Loucy (cell line): Measurements from ENCODE around the gene TNIP1.

Experiments
- H2AFZ ChIP-seq: fragments of 200-600 bp; sonication (generic); 2 replicates; pipeline ENCODE4 v1.6.0; 2016; ENCODE audit warnings: antibody characterized with exemption, mild to moderate bottlenecking, low read length, moderate library complexity
- H3F3A ChIP-seq: fragments of 200-600 bp; 2 replicates; pipeline ENCODE4 v1.6.0; 2016; ENCODE audit warnings: antibody characterized with exemption, low read depth, mild to moderate bottlenecking
- H3K27me3 ChIP-seq: fragments of 200-600 bp; sonication (generic); 2 replicates; pipeline ENCODE4 v1.6.1; 2014; ENCODE audit warnings: low read length, mild to moderate bottlenecking; ENCODE audit not compliant: insufficient read depth, poor library complexity, severe bottlenecking
- H3K36me3 ChIP-seq: fragments of 200-600 bp; sonication (generic); 2 replicates; pipeline ENCODE4 v1.6.1; 2016; ENCODE audit warnings: low read length; ENCODE audit not compliant: insufficient read depth
- H3K4me1 ChIP-seq: fragments of 200-600 bp; sonication (generic); 2 replicates; pipeline ENCODE4 v1.5.1; 2014; ENCODE audit warnings: low read length, mild to moderate bottlenecking; ENCODE audit not compliant: insufficient read depth, poor library complexity, severe bottlenecking
- H3K4me2 ChIP-seq: fragments of 200-600 bp; sonication (generic); 2 replicates; pipeline ENCODE4 v1.6.0; 2014; ENCODE audit warnings: antibody characterized with exemption, low read length, low read depth, mild to moderate bottlenecking; ENCODE audit not compliant: poor library complexity, severe bottlenecking
- H3K4me3 ChIP-seq: fragments of 200-600 bp; sonication (generic); 2 replicates; pipeline ENCODE4 v1.5.1; 2014; ENCODE audit warnings: low read length, mild to moderate bottlenecking, mixed read lengths; ENCODE audit not compliant: poor library complexity, severe bottlenecking
- H3K79me2 ChIP-seq: fragments of 200-600 bp; sonication (generic); 2 replicates; pipeline ENCODE4 v1.6.1; 2014; ENCODE audit warnings: low read length; ENCODE audit not compliant: insufficient read depth
- H3K9ac ChIP-seq: fragments of 200-600 bp; sonication (generic); 2 replicates; pipeline ENCODE4 v1.6.0; 2014; ENCODE audit warnings: mild to moderate bottlenecking, low read depth, low read length, moderate library complexity; ENCODE audit not compliant: poor library complexity, severe bottlenecking
- H3K9me2 ChIP-seq: fragments of 200-600 bp; sonication (generic); replicated peaks from 2 replicates; pipeline ENCODE4 v1.6.1; 2016; ENCODE audit warnings: low read depth, low read length, mixed read lengths
- H3K9me3 ChIP-seq: fragments of 200-600 bp; sonication (generic); 2 replicates; pipeline ENCODE4 v1.6.1; 2014; ENCODE audit warnings: mild to moderate bottlenecking, antibody characterized with exemption, low read length, low read depth; ENCODE audit not compliant: insufficient read depth
- H4K20me1 ChIP-seq: fragments of 200-600 bp; sonication (generic); 2 replicates; pipeline ENCODE4 v1.6.0; 2014; ENCODE audit warnings: antibody characterized with exemption, low read length, mild to moderate bottlenecking; ENCODE audit not compliant: insufficient read depth, poor library complexity, severe bottlenecking
- EZH2phosphoT487 ChIP-seq: fragments of 200-600 bp; IDR thresholded peaks from 2 replicates; pipeline ENCODE4 v1.6.1; 2018; ENCODE audit warnings: antibody characterized with exemption, mild to moderate bottlenecking, moderate library complexity, borderline replicate concordance
- TF ChIP-seq, protein P1 (sequence below): fragments of 200-600 bp; sonication (generic); conservative IDR thresholded peaks from 2 replicates; pipeline ENCODE4 v1.5.1; 2014; ENCODE audit warnings: mild to moderate bottlenecking, antibody characterized with exemption, low read length

Gene TNIP1

DNA sequence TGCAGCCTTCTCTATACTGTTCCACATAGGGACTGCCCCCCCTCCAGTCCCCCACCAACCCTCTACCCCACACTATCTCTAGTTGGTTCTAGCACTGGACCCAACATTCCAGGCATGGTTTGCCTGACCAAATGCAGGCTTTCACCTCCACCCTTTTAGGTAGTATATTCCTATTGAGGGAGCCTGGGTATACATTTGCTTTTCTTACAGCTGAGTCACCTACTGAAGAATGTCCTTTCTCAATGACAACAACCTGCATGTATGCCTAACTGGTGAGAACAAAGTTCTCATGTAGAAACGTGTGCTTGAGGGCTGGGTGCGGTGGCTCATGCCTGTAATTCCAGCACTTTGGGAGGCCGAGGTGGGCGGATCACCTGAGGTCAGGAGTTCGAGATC lies 8.2 kb downstream of the TNIP1 start:
- Histone ChIP-seq H2AFZ (no peak overlapping the region), H3F3A (no peaks in the 10 kb centered on the region), H3K4me3 (no peak overlapping the region), H4K20me1 (peaks cover 61% of the 10 kb centered on the region), H3K36me3 (peaks cover 16% of the 10 kb centered on the region; the same call in 1 of the 2 replicates), H3K9me3 (no peaks in the 10 kb centered on the region), H3K9ac (no peak overlapping the region), H3K4me2 (no peak overlapping the region), H3K79me2 (peaks cover 98% of the 10 kb centered on the region), H3K9me2 (no peaks in the 10 kb centered on the region), H3K4me1 (peaks cover 29% of the 10 kb centered on the region), H3K27me3 (no peaks in the 10 kb centered on the region)
- TF ChIP-seq, protein P1, sequence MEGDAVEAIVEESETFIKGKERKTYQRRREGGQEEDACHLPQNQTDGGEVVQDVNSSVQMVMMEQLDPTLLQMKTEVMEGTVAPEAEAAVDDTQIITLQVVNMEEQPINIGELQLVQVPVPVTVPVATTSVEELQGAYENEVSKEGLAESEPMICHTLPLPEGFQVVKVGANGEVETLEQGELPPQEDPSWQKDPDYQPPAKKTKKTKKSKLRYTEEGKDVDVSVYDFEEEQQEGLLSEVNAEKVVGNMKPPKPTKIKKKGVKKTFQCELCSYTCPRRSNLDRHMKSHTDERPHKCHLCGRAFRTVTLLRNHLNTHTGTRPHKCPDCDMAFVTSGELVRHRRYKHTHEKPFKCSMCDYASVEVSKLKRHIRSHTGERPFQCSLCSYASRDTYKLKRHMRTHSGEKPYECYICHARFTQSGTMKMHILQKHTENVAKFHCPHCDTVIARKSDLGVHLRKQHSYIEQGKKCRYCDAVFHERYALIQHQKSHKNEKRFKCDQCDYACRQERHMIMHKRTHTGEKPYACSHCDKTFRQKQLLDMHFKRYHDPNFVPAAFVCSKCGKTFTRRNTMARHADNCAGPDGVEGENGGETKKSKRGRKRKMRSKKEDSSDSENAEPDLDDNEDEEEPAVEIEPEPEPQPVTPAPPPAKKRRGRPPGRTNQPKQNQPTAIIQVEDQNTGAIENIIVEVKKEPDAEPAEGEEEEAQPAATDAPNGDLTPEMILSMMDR, result no peak
- TF ChIP-seq EZH2phosphoT487, result no peak

DNA sequence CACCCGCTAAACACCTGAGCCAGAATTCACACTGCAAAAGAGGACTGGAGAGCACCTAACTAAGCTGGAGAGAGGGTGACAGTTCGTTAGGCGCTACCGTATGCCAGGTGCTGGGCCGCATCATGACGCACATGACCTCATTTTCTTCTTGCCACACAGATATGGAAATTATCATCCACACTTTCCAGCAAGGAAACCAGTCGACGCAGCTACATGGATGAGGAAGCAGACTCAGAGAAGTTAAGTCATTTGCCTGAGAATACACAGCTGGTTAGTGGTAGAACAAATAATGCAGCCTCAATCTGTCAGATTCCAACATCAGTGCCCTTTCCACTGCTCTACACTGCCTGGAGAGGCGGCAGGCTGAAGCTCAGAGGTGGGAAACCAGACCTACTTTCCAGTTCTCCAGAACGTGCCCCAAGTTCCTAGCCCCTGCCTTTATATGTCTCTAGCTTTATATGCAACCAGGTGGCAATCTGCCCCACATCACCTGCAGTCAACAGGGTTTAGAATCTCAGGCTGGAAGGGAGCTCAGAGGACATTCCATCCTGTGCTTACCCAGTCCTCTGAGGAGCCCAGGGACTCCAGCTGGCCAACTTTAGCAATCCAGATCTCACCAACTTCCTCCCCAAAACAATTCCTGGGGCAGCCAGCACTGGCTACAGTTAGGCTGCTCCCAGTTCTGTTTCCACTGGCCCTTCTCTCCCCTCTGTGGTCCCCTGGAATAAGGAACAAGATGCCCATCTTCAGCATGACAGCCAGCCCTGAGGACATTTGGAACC lies 8.8 kb downstream of the TNIP1 start:
- no peak overlapping the region for H3K4me3 ChIP-seq
- H3K36me3 ChIP-seq, result peaks cover 22% of the 10 kb centered on the region; the same call in 1 of the 2 replicates

DNA sequence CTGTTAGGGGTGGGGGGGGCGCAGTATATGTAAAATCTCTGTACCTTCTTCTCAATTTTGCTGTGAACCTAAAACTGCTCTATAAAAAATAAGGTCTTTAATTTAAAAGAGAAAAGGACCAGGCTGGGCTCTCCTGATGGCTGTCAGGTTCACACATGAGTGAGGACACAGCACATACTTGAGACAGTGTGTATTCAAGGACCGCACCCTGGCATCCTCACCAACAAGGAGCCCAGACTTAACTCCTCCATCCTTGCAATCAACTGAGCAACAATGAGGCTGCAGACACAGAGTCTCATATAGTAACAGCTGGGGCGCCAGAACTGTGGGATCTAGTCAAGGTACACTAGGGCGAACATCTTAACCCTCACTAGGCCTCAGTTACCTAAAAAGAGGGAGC lies 9.8 kb downstream of the TNIP1 start:
- Histone ChIP-seq H3K79me2 (peaks cover 98% of the 10 kb centered on the region), H3K4me3 (no peak overlapping the region), H3K4me2 (no peak overlapping the region), H3K9ac (no peak overlapping the region), H3F3A (no peaks in the 10 kb centered on the region), H2AFZ (no peak overlapping the region), H3K4me1 (peaks cover 13% of the 10 kb centered on the region), H3K36me3 (peaks cover 27% of the 10 kb centered on the region; the same call in 1 of the 2 replicates), H3K9me2 (no peaks in the 10 kb centered on the region), H3K9me3 (no peaks in the 10 kb centered on the region), H3K27me3 (no peaks in the 10 kb centered on the region), H4K20me1 (peaks cover 55% of the 10 kb centered on the region)
- TF ChIP-seq, protein P1, result no peak

More for the DNA sequence above, 8.8 kb downstream of the TNIP1 start:
- Histone ChIP-seq H3K9me2 (no peaks in the 10 kb centered on the region), H2AFZ (no peak overlapping the region), H3F3A (no peaks in the 10 kb centered on the region), H4K20me1 (peaks cover 60% of the 10 kb centered on the region), H3K27me3 (no peaks in the 10 kb centered on the region), H3K9ac (no peak overlapping the region), H3K9me3 (no peaks in the 10 kb centered on the region), H3K4me1 (peaks cover 24% of the 10 kb centered on the region), H3K4me2 (no peak overlapping the region), H3K79me2 (peaks cover 98% of the 10 kb centered on the region)
- TF ChIP-seq, protein P1, result no peak
- no peak for TF ChIP-seq EZH2phosphoT487
